Testis (tissue), 3 donors: ENCODE data around the gene EFCAB12. TPM values are rescaled to one million over a fixed set of nuclear protein-coding genes. Genes with fewer than 3 reads are reported as not detected.

Experiments
- DNase-seq: peaks from one replicate; pipeline ENCODE4 v3.0.0-alpha.2; 2019
- H3K27ac ChIP-seq, 2 donors: fragments of 200-600 bp; sonication (generic); one replicate each; pipeline ENCODE4 v1.5.1; 2019
- H3K27me3 ChIP-seq: fragments of 200-600 bp; sonication (generic); one replicate; pipeline ENCODE4 v1.5.1; 2019
- H3K36me3 ChIP-seq: fragments of 200-600 bp; sonication (generic); one replicate; pipeline ENCODE4 v1.5.1; 2017; ENCODE audit warnings: low read depth; ENCODE audit errors: missing control alignments
- H3K4me1 ChIP-seq: fragments of 200-600 bp; sonication (generic); one replicate; pipeline ENCODE4 v1.5.1; 2019
- H3K4me3 ChIP-seq, 2 donors: fragments of 200-600 bp; sonication (generic); one replicate each; pipeline ENCODE4 v1.5.1; 2017 to 2019
- H3K9me3 ChIP-seq: fragments of 200-600 bp; sonication (generic); one replicate; pipeline ENCODE4 v1.5.1; 2017
- POLR2A ChIP-seq: fragments of 450-650 bp; IDR thresholded peaks from one replicate; pipeline ENCODE4 v1.6.1; 2017; ENCODE audit warnings: antibody characterized with exemption, mild to moderate bottlenecking, moderate library complexity
- WGBS, 2 donors: methylation state at CpG; one replicate each; pipeline ENCODE4 v1.1.5; 2018; 5-methylcytosine and 5-hydroxymethylcytosine counted together
- intact Hi-C: fragments of 100-400 bp; cut with DNase I; formaldehyde crosslinking; loops from one replicate; pipeline ENCODE4 v1.15.1; 2023; ENCODE audit warnings: low total_unique reads
- polyA plus RNA-seq: library from polyadenylated mRNA; stranded (reverse); fragments of 350-450 nt; fragmentation: Illumina TruSeq; extraction: RNeasy Lipid Tissue Mini Kit (QIAGEN cat#74804); gene quantifications from one replicate; pipeline ENCODE4 v1.2.3, GENCODE V29; 2014; ENCODE audit warnings: low read depth, low replicate concordance; ENCODE audit not compliant: insufficient read depth
- total RNA-seq, 2 donors: library from RNA; depleted of rRNA; stranded (reverse); fragments of >200 nt; gene quantifications; one replicate each; pipeline ENCODE4 v1.2.3, GENCODE V29; 2016
- TF ChIP-seq, protein P1 (sequence below), 3 experiments: fragments of 450-650 bp in 2 of 3; fragments of 200-600 bp in 1 of 3; sonication (generic) in 1 of 3; IDR thresholded peaks; one replicate each; pipeline ENCODE4 v1.5.1; 2016 to 2019; ENCODE audit warnings: antibody characterized with exemption in 3 of 3, mild to moderate bottlenecking in 2 of 3, moderate library complexity in 1 of 3

EFCAB12 gene
- total and polyA plus RNA-seq, 3 donors from 2014 or later = 7.3 to 16.0 (median 13.7) TPM

- H3K4me1 ChIP-seq = peaks cover 24% of the 10 kb centered on the region
- WGBS, 2 donors = 0% methylated on average over 9 to 17 of the region's 17 CpGs
- intact Hi-C loops = no loop called here
Observed at GRCh38 chr3:129439226-129439816, 10.9 kb upstream of the EFCAB12 start.

GRCh38 chr3:129435367-129435766, 6.9 kb upstream of the EFCAB12 start:
- Histone ChIP-seq H3K9me3 (no peaks in the 10 kb centered on the region), H3K27ac (no peak overlapping the region), H3K36me3 (no peaks in the 10 kb centered on the region), H3K4me3 (no peak overlapping the region), H3K4me1 (peaks cover 4% of the 10 kb centered on the region), H3K27me3 (no peaks in the 10 kb centered on the region)
- TF ChIP-seq POLR2A = no peak
- TF ChIP-seq, protein P1, sequence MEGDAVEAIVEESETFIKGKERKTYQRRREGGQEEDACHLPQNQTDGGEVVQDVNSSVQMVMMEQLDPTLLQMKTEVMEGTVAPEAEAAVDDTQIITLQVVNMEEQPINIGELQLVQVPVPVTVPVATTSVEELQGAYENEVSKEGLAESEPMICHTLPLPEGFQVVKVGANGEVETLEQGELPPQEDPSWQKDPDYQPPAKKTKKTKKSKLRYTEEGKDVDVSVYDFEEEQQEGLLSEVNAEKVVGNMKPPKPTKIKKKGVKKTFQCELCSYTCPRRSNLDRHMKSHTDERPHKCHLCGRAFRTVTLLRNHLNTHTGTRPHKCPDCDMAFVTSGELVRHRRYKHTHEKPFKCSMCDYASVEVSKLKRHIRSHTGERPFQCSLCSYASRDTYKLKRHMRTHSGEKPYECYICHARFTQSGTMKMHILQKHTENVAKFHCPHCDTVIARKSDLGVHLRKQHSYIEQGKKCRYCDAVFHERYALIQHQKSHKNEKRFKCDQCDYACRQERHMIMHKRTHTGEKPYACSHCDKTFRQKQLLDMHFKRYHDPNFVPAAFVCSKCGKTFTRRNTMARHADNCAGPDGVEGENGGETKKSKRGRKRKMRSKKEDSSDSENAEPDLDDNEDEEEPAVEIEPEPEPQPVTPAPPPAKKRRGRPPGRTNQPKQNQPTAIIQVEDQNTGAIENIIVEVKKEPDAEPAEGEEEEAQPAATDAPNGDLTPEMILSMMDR (IDR thresholded peaks at IDR 0.05) = no peak
- WGBS, 2 donors = 73 to 84% methylated on average over 1 of the region's 1 CpG
- no peak for DNase-seq
- intact Hi-C loops = no loop called here

More at GRCh38 chr3:129439226-129439816, 10.9 kb upstream of the EFCAB12 start:
- H3K4me3 ChIP-seq = peak overlapping the region; percentile 80 to 86
- H3K36me3 ChIP-seq = no peaks in the 10 kb centered on the region
- H3K27me3 ChIP-seq = no peaks in the 10 kb centered on the region
- peak; percentile 63 for DNase-seq
- TF ChIP-seq POLR2A = no peak
- TF ChIP-seq, protein P1 (IDR thresholded peaks at IDR 0.05) = no peak
- H3K27ac ChIP-seq = peak overlapping the region; percentile 83 to 90
- no peaks in the 10 kb centered on the region for H3K9me3 ChIP-seq

DNA sequence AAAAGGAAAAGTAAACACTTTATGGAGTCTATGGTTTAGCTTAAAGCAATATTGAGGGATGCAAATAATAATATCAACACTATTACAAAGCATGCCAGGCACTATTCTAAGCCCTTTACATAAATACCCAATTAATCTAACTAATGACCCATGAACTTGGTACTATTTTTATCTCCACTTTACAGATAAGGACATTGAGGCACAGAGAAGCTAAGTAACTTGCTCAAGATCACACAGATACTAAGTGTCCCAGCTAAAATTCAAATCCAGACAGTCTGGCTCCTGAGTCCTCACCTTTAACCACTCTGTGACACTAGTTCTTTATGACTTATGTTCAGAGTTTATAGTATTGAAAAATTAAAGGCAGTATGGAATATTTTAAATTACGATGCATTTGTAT, 5.7 kb upstream of the EFCAB12 start:
- TF ChIP-seq POLR2A = no peak
- TF ChIP-seq, protein P1 (IDR thresholded peaks at IDR 0.05) = no peak
- WGBS, 2 donors = 90 to 96% methylated on average over 1 of the region's 1 CpG
- Histone ChIP-seq H3K27ac (no peak overlapping the region), H3K36me3 (no peaks in the 10 kb centered on the region), H3K4me3 (no peak overlapping the region), H3K9me3 (no peaks in the 10 kb centered on the region), H3K27me3 (no peaks in the 10 kb centered on the region), H3K4me1 (peaks cover 4% of the 10 kb centered on the region)
- DNase-seq = no peak
- intact Hi-C loops = no loop called here

- H3K27ac ChIP-seq = no peak overlapping the region
- no peak overlapping the region for H3K4me3 ChIP-seq
- WGBS, 2 donors = 90 to 93% methylated on average over 5 of the region's 5 CpGs
- no peak for DNase-seq
- H3K4me1 ChIP-seq = peaks cover 3% of the 10 kb centered on the region
- H3K27me3 ChIP-seq = no peaks in the 10 kb centered on the region
- no peaks in the 10 kb centered on the region for H3K36me3 ChIP-seq
- TF ChIP-seq, protein P1 (IDR thresholded peaks at IDR 0.05) = no peak
- no peak for TF ChIP-seq POLR2A
- no peaks in the 10 kb centered on the region for H3K9me3 ChIP-seq
- intact Hi-C loops = no loop called here
Observed at GRCh38 chr3:129433565-129433964, 5.1 kb upstream of the EFCAB12 start.

DNA sequence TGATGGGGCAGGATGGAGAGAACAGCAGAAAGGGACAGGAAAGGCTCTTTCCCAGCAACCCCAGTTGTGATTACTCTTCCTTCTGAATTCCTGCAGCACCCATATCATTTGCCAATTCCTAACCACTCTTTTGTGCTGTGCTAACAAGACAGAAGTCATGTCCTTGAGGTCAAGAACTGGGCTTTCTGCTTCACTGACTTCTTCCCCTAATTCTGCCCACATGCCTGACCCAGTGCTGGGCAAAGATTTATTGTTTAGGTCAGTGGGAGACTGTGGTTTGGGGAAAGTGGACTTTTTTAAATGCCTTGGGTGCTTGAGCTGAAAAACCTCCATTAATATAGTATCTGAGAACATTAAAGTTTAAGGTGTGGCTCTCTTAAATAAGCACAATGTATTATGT, 4.2 kb upstream of the EFCAB12 start:
- Histone ChIP-seq H3K27ac (no peak overlapping the region), H3K36me3 (no peaks in the 10 kb centered on the region), H3K4me1 (no peaks in the 10 kb centered on the region), H3K4me3 (no peak overlapping the region), H3K27me3 (no peaks in the 10 kb centered on the region), H3K9me3 (no peaks in the 10 kb centered on the region)
- no peak for TF ChIP-seq POLR2A
- TF ChIP-seq, protein P1 (IDR thresholded peaks at IDR 0.05) = no peak
- intact Hi-C loops = no loop called here
- DNase-seq = no peak
